ENCODE measurements around the gene SND1. TPM values are rescaled to one million over a fixed set of nuclear protein-coding genes. Genes with fewer than 3 reads are reported as not detected.
"Not testable (repeated sequence)": the region's sequence is repeated elsewhere in the genome, so short reads cannot be mapped to it uniquely, and the experiment has no call there.

SND1 gene
- total and polyA plus RNA-seq, 7 experiments from 2014 or later, result 68.6 to 253 (median 137) TPM

DNA sequence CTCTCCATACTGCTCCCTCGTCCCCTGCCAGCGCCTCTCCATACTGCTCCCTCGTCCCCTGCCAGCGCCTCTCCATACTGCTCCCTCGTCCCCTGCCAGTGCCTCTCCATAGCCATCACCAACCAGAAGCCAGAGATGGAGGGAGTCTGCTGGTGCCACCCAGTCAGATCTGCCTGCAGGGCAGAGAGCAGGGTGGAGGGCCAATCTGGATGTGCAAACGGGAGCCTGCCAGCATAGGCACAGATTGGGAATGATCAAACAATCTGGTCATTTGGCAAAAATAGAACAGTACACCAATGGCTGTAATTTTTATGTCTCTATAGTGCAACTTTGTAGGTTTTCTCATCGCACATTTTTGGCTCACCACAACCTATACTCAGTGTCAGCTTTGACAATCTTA lies 456.1 kb downstream of the SND1 start:
- CTCF ChIA-PET, result no interaction called here
- H3K27me3 ChIP-seq (ENCODE audit: control insufficient read depth in 2 of 2, insufficient read depth in 2 of 2, low read length in 2 of 2), result no peaks in the 10 kb centered on the region
- intact Hi-C loops (cut with micrococcal nuclease), result loop anchor here (1.0 to 5.0 kb wide), 9 partner anchors 27 to 456 kb away; partner anchors contain the start of genes LRRC4 (in 1 of the 2) and SND1 (in 1 of the 2)
- H3K4me1 Mint-ChIP-seq, result peaks cover 59 to 88% (median 86%) of the 10 kb centered on the region in 7 donors
- no peak for DNase-seq
- H3K4me1 ChIP-seq (ENCODE audit: control insufficient read depth in 2 of 2, insufficient read depth in 2 of 2, low read length in 2 of 2), result peaks cover 33 to 71% of the 10 kb centered on the region in 2 donors
- peaks cover 0 to 2% (median 0%) of the 10 kb centered on the region in 5 donors for H3K36me3 Mint-ChIP-seq
- H3K9me3 ChIP-seq (ENCODE audit: control insufficient read depth in 2 of 3, low read length in 3 of 3), result no peaks in the 10 kb centered on the region
- peaks cover 0 to 2% (median 0%) of the 10 kb centered on the region in 11 donors for H3K9me3 Mint-ChIP-seq
- POLR2A ChIA-PET, result interaction anchor here (0.9 to 1.5 kb wide), 3 partner anchors 28 to 716 kb away, joined by 3 to 9 read pairs (median 3); partner anchors contain the start of gene ZNF800
- peak overlapping the region; percentile 65 to 90 (median 79) for H3K4me3 Mint-ChIP-seq
- peaks cover 0 to 26% (median 0%) of the 10 kb centered on the region in 5 donors for H3K27me3 Mint-ChIP-seq
- peak overlapping the region; percentile 41 for H3K4me3 ChIP-seq (ENCODE audit: low read length)
- peak overlapping the region; percentile 51 to 94 (median 86) for H3K27ac Mint-ChIP-seq
- no peak for ATAC-seq
- H3K36me3 ChIP-seq (ENCODE audit: control insufficient read depth in 2 of 3, insufficient read depth in 3 of 3, low read length in 3 of 3), result no peaks in the 10 kb centered on the region
- no peak overlapping the region for H3K27ac ChIP-seq (ENCODE audit: low read depth, low read length)

DNA sequence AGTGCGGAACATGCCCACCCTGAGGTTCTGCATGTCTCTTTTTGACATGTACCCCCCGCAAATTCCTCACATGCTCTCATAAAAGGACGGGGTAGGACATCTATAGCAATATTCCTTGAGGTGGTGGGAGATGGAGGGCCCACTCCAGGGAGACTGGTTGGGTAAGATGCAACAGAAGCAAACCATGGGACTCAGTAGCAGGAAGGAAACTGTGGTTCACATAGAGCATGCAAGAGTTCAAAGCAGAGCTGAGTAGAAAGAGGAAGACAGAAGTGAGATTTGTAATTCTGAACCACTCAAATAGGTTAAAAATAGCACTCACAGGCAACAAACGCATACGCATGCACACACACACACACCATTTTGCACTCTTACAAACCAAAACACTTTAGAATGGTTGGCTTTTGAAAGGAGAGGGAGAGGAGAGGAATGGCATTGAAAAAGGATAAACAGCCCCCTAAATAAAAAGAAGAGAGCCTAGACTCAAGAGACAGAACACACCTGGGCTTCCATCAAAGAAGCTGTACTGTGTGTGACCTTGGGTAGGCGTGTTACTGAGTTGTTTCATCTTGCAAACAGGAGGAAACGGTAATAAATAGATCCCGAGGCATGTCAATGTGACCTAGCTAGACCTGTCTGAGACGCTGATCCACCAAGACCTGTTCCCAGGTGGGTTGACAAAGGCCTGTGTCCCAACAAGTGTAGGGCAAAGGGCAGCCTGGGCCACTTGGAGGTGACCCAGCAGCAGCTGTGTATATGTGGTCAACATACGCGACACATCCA lies 456.8 kb downstream of the SND1 start:
- Mint-ChIP-seq H3K36me3 (peaks cover 0 to under 1% (median 0%) of the 10 kb centered on the region in 5 donors), H3K27me3 (peaks cover 0 to 24% (median 0%) of the 10 kb centered on the region in 5 donors), H3K4me1 (peaks cover 54 to 86% (median 82%) of the 10 kb centered on the region in 7 donors), H3K27ac (peak overlapping the region; percentile 51 to 94 (median 86)), H3K4me3 (peak overlapping the region; percentile 65 to 90 (median 79)), H3K9me3 (no peaks in the 10 kb centered on the region)
- ATAC-seq (peak; percentile 90), DNase-seq (peak in 7 of 9 donors; percentile 49 to 83 (median 77))
- no peaks in the 10 kb centered on the region for H3K36me3 ChIP-seq (ENCODE audit: control insufficient read depth in 2 of 3, insufficient read depth in 3 of 3, low read length in 3 of 3)
- CTCF ChIA-PET, result interaction anchor here (0.8 to 0.9 kb wide), 4 partner anchors 26 to 77 kb away, joined by 3 to 7 read pairs (median 4); partner anchors contain the start of gene LRRC4
- no peaks in the 10 kb centered on the region for H3K27me3 ChIP-seq (ENCODE audit: control insufficient read depth in 2 of 2, insufficient read depth in 2 of 2, low read length in 2 of 2)
- H3K4me1 ChIP-seq (ENCODE audit: control insufficient read depth in 2 of 2, insufficient read depth in 2 of 2, low read length in 2 of 2), result peaks cover 33 to 67% of the 10 kb centered on the region in 2 donors
- intact Hi-C loops (cut with micrococcal nuclease), result loop anchor here (1.0 to 5.0 kb wide), 9 partner anchors 26 to 457 kb away; partner anchors contain the start of genes LRRC4 (in 1 of the 2) and SND1 (in 1 of the 2)
- POLR2A ChIA-PET, result interaction anchor here (0.7 to 1.5 kb wide), 6 partner anchors 12 to 716 kb away, joined by 3 to 9 read pairs (median 3); partner anchors contain the start of gene ZNF800
- H3K4me3 ChIP-seq (ENCODE audit: low read length), result peak overlapping the region; percentile 41
- no peaks in the 10 kb centered on the region for H3K9me3 ChIP-seq (ENCODE audit: control insufficient read depth in 2 of 3, low read length in 3 of 3)
- peak overlapping the region; percentile 52 for H3K27ac ChIP-seq (ENCODE audit: low read depth, low read length)

DNA sequence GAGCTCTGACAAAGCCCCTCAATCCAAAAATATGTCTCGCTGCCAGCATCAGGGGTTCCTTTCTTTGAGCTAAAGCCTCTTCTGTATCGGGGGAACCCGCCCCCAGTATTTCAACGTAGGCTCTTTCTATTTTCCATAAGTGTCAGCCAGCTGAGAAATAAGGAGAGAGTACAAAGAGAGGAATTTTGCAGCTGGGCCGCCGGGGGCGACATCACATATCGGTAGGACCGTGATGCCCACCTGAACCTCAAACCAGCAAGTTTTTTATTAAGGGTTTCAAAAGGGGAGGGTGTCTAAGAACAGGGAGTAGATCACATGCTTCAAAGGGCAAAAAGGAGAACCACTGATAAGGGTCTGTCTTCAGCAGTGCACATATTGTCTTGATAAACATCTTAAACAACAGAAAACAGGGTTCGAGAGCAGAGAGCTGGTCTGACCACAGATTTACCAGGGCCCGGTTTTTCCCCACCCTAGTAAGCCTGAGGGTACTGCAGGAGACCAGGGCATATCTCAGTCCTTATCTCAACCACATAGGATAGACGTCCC lies 457.5 kb downstream of the SND1 start:
- H3K36me3 ChIP-seq (ENCODE audit: control insufficient read depth in 2 of 3, insufficient read depth in 3 of 3, low read length in 3 of 3); H3K9me3 ChIP-seq (ENCODE audit: control insufficient read depth in 2 of 3, low read length in 3 of 3); H3K27me3 ChIP-seq (ENCODE audit: control insufficient read depth in 2 of 2, insufficient read depth in 2 of 2, low read length in 2 of 2); H3K9me3 Mint-ChIP-seq; H3K36me3 Mint-ChIP-seq; DNase-seq; ATAC-seq: not testable (repeated sequence)
- POLR2A ChIA-PET, result interaction anchor here (0.7 to 1.5 kb wide), 4 partner anchors 12 to 51 kb away, joined by 3 to 9 read pairs (median 4); no protein-coding TSS in a partner anchor
- Mint-ChIP-seq H3K4me1 (peaks cover 53 to 89% (median 85%) of the 10 kb centered on the region in 7 donors), H3K4me3 (peak overlapping the region in 9 of 10 donors; percentile 65 to 90 (median 82)), H3K27ac (peak overlapping the region in 8 of 9 donors; percentile 51 to 94 (median 87)), H3K27me3 (peaks cover 0 to 27% (median 0%) of the 10 kb centered on the region in 5 donors)
- H3K4me3 ChIP-seq (ENCODE audit: low read length), result peak overlapping the region; percentile 41
- H3K27ac ChIP-seq (ENCODE audit: low read depth, low read length), result peak overlapping the region; percentile 52
- H3K4me1 ChIP-seq (ENCODE audit: control insufficient read depth in 2 of 2, insufficient read depth in 2 of 2, low read length in 2 of 2), result peaks cover 33 to 66% of the 10 kb centered on the region in 2 donors
- intact Hi-C loops (cut with micrococcal nuclease), result loop anchor here (2.0 to 5.0 kb wide), 6 partner anchors 25 to 457 kb away; partner anchors contain the start of genes LRRC4 (in 1 of the 2) and SND1 (in 1 of the 2)
- CTCF ChIA-PET, result interaction anchor here (0.8 to 0.9 kb wide), 4 partner anchors 26 to 78 kb away, joined by 3 to 7 read pairs (median 4); partner anchors contain the start of gene LRRC4

DNA sequence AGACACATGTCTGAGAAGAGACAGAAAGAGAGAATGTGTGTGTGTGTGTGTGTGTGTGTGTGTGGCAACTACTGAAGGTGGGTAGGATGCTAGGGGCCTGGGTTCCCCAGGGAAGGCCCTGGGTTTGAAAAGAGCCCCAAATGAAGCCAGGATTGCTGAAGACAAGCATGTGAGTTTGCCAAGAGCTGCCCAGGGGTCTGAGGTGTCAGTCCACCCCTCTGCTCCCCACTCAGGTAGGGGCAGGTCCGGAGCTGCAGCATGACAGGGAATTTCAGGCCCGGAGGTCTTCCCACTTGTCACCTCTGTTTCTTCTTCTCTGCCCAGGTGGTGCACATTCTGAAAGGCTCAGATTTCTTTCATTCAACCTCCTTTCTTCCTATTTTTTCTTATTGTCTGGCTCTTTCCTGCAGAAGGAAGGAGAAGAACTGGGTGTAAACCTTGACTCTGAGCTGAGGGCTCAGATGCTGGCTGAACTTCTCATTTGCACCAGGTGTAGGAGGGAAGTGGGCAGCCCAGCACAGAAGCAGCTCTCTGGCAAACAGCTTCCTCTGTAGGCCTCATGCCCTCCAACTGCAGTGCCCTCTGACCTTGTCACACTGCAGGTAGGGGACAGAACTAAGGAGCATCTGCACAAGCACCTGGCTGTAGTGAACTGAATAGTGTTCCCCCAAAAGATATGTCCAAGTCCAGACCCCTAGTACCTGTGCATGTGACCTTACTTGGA lies 458.8 kb downstream of the SND1 start:
- DNase-seq, result peak in 1 of 9 donors; percentile 9
- H3K9me3 Mint-ChIP-seq, result no peaks in the 10 kb centered on the region
- no peaks in the 10 kb centered on the region for H3K36me3 Mint-ChIP-seq
- peaks cover 50 to 79% (median 75%) of the 10 kb centered on the region in 7 donors for H3K4me1 Mint-ChIP-seq
- H3K4me3 ChIP-seq (ENCODE audit: low read length), result no peak overlapping the region
- intact Hi-C loops (cut with micrococcal nuclease), result no loop called here
- ATAC-seq, result no peak
- no peaks in the 10 kb centered on the region for H3K9me3 ChIP-seq (ENCODE audit: control insufficient read depth in 2 of 3, low read length in 3 of 3)
- peaks cover 0 to 21% (median 0%) of the 10 kb centered on the region in 5 donors for H3K27me3 Mint-ChIP-seq
- peak overlapping the region; percentile 61 to 87 (median 73) for H3K4me3 Mint-ChIP-seq
- peak overlapping the region in 8 of 9 donors; percentile 66 to 92 (median 86) for H3K27ac Mint-ChIP-seq
- H3K27ac ChIP-seq (ENCODE audit: low read depth, low read length), result no peak overlapping the region
- no peaks in the 10 kb centered on the region for H3K27me3 ChIP-seq (ENCODE audit: control insufficient read depth in 2 of 2, insufficient read depth in 2 of 2, low read length in 2 of 2)
- ChIA-PET CTCF (interaction anchor here (1.2 to 2.0 kb wide), 2 partner anchors 25 to 52 kb away, joined by 4 to 8 read pairs; no protein-coding TSS in a partner anchor), POLR2A (interaction anchor here (0.6 to 1.6 kb wide), 6 partner anchors 9 to 63 kb away, joined by 3 to 6 read pairs (median 3); no protein-coding TSS in a partner anchor)
- peaks cover 33 to 59% of the 10 kb centered on the region in 2 donors for H3K4me1 ChIP-seq (ENCODE audit: control insufficient read depth in 2 of 2, insufficient read depth in 2 of 2, low read length in 2 of 2)
- no peaks in the 10 kb centered on the region for H3K36me3 ChIP-seq (ENCODE audit: control insufficient read depth in 2 of 3, insufficient read depth in 3 of 3, low read length in 3 of 3)

DNA sequence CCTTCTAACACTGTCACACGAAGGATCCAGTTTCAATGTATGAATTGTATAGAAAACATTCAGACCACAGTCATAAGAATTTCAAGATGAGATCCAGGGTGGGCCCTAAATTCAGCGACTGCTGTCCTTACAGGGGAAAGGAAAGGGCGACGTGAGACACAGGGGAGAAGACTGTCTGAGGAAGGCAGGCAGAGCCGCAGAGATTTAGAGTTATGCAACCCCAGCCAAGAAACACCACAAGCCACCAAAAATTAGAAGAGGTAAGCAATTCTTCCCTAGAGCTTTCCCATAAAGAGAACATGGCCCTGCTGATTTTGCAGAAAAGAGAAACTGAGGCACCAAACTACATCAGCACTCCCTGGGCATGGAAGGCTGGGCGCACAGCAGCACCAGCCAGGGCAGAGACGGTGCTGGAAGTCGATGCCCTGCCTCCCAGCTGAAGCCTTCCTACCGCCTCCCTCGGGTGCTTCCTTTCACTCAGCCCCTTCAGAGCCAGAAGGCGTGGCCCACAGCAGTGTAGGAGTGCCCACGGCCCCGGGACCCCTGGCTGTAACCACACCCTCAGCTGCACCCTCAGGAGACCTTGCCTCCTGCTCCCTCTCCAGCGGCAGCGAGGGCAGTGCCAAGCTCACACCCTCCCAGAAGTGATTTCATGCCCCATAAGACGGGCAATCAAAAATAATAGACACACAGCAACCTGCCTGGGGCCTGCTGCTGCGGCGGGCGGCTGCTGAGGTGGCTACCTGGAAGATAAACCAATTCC lies 460.2 kb downstream of the SND1 start:
- H3K4me3 ChIP-seq (ENCODE audit: low read length), result no peak overlapping the region
- intact Hi-C loops (cut with micrococcal nuclease), result no loop called here
- H3K36me3 Mint-ChIP-seq, result no peaks in the 10 kb centered on the region
- H3K9me3 ChIP-seq (ENCODE audit: control insufficient read depth in 2 of 3, low read length in 3 of 3), result no peaks in the 10 kb centered on the region
- H3K4me1 Mint-ChIP-seq, result peaks cover 44 to 69% (median 64%) of the 10 kb centered on the region in 7 donors
- H3K4me1 ChIP-seq (ENCODE audit: control insufficient read depth in 2 of 2, insufficient read depth in 2 of 2, low read length in 2 of 2), result peaks cover 33 to 52% of the 10 kb centered on the region in 2 donors
- peak overlapping the region in 8 of 9 donors; percentile 41 to 92 (median 73) for H3K27ac Mint-ChIP-seq
- no peak overlapping the region for H3K27ac ChIP-seq (ENCODE audit: low read depth, low read length)
- ATAC-seq, result no peak
- peak overlapping the region in 9 of 10 donors; percentile 8 to 80 (median 73) for H3K4me3 Mint-ChIP-seq
- H3K9me3 Mint-ChIP-seq, result peaks cover 0 to 2% (median 0%) of the 10 kb centered on the region in 11 donors
- ChIA-PET POLR2A (interaction anchor here (0.8 kb wide), 1 partner anchor 23 kb away, joined by 4 read pairs; no protein-coding TSS in a partner anchor), CTCF (interaction anchor here (2.0 kb wide), 1 partner anchor 23 kb away, joined by 8 read pairs; no protein-coding TSS in a partner anchor)
- H3K27me3 ChIP-seq (ENCODE audit: control insufficient read depth in 2 of 2, insufficient read depth in 2 of 2, low read length in 2 of 2), result no peaks in the 10 kb centered on the region
- DNase-seq, result no peak
- peaks cover 0 to 19% (median 0%) of the 10 kb centered on the region in 5 donors for H3K27me3 Mint-ChIP-seq
- H3K36me3 ChIP-seq (ENCODE audit: control insufficient read depth in 2 of 3, insufficient read depth in 3 of 3, low read length in 3 of 3), result no peaks in the 10 kb centered on the region
